HL-60 (cell line): ENCODE results near the gene SYNRG.

Experiments used
- DNase-seq, 2 experiments: peaks; one replicate each; pipeline ENCODE4 v3.0.0-alpha.2; 2010 to 2020; ENCODE audit warnings: low read depth in 1 of 2, low spot score in 1 of 2
- H3K27ac ChIP-seq: fragments of 250-450 bp; sonication (Bioruptor Pico); replicated peaks from 2 replicates; pipeline ENCODE4 v1.5.1; 2020; ENCODE audit warnings: mild to moderate bottlenecking, moderate library complexity
- H3K27me3 ChIP-seq: fragments of 250-450 bp; sonication (Bioruptor Pico); 2 replicates; pipeline ENCODE4 v1.5.1; 2021; ENCODE audit warnings: mild to moderate bottlenecking, moderate library complexity; ENCODE audit not compliant: insufficient read depth, poor library complexity, severe bottlenecking
- H3K4me3 ChIP-seq: replicated peaks from 2 replicates; pipeline ENCODE4 v1.5.1; 2011; ENCODE audit warnings: mild to moderate bottlenecking, control low read depth, low read length; ENCODE audit not compliant: insufficient read depth
- GABPA ChIP-seq: IDR thresholded peaks from 2 replicates; pipeline ENCODE4 v1.6.1; 2012; ENCODE audit warnings: low read depth
- POLR2AphosphoS5 ChIP-seq: IDR thresholded peaks from 2 replicates; pipeline ENCODE4 v1.6.1; 2012; ENCODE audit warnings: low read depth
- SPI1 ChIP-seq: IDR thresholded peaks from 2 replicates; pipeline ENCODE4 v1.6.1; 2012; ENCODE audit warnings: low read depth, mild to moderate bottlenecking, borderline replicate concordance
- TF ChIP-seq, protein P1 (sequence below): IDR thresholded peaks from 2 replicates; pipeline ENCODE4 v1.6.1; 2012; ENCODE audit warnings: low read depth; ENCODE audit not compliant: insufficient replicate concordance
- TF ChIP-seq, protein P2 (sequence below): IDR thresholded peaks from one replicate; pipeline ENCODE4 v1.5.1; 2011; ENCODE audit warnings: low read length, control low read depth, inconsistent platforms; ENCODE audit not compliant: insufficient read depth

The SYNRG gene

DNA sequence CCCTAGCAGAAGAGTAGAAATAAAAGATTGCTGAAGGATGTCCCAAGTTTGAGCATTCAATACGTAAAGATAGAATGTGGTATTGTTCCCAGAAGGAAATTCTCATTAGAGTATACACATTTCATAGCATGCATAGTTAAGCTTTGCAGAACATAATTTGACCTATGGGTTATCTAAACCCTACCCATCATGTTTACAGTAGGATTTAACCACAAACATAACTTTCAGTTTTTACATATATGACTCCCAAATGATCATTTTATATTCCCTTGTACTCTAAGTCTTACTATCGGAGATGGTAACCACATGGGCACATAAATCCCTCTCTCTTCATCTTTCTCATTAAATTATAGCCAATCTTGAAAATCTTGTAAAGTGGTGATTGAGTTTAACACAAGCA, 50.9 kb downstream of the SYNRG start:
- no peak overlapping the region for H3K4me3 ChIP-seq
- no peaks in the 10 kb centered on the region for H3K27me3 ChIP-seq
- no peak overlapping the region for H3K27ac ChIP-seq
- DNase-seq = no peak
- no peak for TF ChIP-seq POLR2AphosphoS5
- no peak for TF ChIP-seq SPI1
- TF ChIP-seq, protein P1, sequence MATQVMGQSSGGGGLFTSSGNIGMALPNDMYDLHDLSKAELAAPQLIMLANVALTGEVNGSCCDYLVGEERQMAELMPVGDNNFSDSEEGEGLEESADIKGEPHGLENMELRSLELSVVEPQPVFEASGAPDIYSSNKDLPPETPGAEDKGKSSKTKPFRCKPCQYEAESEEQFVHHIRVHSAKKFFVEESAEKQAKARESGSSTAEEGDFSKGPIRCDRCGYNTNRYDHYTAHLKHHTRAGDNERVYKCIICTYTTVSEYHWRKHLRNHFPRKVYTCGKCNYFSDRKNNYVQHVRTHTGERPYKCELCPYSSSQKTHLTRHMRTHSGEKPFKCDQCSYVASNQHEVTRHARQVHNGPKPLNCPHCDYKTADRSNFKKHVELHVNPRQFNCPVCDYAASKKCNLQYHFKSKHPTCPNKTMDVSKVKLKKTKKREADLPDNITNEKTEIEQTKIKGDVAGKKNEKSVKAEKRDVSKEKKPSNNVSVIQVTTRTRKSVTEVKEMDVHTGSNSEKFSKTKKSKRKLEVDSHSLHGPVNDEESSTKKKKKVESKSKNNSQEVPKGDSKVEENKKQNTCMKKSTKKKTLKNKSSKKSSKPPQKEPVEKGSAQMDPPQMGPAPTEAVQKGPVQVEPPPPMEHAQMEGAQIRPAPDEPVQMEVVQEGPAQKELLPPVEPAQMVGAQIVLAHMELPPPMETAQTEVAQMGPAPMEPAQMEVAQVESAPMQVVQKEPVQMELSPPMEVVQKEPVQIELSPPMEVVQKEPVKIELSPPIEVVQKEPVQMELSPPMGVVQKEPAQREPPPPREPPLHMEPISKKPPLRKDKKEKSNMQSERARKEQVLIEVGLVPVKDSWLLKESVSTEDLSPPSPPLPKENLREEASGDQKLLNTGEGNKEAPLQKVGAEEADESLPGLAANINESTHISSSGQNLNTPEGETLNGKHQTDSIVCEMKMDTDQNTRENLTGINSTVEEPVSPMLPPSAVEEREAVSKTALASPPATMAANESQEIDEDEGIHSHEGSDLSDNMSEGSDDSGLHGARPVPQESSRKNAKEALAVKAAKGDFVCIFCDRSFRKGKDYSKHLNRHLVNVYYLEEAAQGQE = no peak
- TF ChIP-seq, protein P2, sequence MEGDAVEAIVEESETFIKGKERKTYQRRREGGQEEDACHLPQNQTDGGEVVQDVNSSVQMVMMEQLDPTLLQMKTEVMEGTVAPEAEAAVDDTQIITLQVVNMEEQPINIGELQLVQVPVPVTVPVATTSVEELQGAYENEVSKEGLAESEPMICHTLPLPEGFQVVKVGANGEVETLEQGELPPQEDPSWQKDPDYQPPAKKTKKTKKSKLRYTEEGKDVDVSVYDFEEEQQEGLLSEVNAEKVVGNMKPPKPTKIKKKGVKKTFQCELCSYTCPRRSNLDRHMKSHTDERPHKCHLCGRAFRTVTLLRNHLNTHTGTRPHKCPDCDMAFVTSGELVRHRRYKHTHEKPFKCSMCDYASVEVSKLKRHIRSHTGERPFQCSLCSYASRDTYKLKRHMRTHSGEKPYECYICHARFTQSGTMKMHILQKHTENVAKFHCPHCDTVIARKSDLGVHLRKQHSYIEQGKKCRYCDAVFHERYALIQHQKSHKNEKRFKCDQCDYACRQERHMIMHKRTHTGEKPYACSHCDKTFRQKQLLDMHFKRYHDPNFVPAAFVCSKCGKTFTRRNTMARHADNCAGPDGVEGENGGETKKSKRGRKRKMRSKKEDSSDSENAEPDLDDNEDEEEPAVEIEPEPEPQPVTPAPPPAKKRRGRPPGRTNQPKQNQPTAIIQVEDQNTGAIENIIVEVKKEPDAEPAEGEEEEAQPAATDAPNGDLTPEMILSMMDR = no peak
- TF ChIP-seq GABPA = no peak

DNA sequence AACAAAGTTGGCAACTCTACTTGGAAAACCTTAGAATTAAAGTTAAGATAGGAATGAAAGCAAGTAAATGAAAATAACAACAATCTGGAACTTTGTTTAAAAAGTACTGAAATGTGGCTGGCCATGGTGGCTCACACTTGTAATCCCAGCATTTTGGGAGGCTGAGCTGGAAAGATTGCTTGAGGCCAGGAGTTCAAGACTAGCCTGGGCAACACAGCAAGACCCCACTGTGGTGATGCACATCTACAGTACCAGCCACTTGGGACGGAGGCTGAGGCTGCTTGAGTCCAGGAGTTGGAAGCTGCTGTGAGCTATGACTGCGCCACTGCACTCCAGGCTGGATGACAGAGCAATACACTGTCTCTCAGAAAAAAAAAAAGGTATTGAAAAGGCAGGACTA, 51.7 kb downstream of the SYNRG start:
- Histone ChIP-seq H3K4me3 (no peak overlapping the region), H3K27ac (no peak overlapping the region), H3K27me3 (no peaks in the 10 kb centered on the region)
- TF ChIP-seq GABPA (no peak), SPI1 (no peak), POLR2AphosphoS5 (no peak)
- TF ChIP-seq, protein P1 = no peak
- TF ChIP-seq, protein P2 = no peak
- no peak for DNase-seq

DNA sequence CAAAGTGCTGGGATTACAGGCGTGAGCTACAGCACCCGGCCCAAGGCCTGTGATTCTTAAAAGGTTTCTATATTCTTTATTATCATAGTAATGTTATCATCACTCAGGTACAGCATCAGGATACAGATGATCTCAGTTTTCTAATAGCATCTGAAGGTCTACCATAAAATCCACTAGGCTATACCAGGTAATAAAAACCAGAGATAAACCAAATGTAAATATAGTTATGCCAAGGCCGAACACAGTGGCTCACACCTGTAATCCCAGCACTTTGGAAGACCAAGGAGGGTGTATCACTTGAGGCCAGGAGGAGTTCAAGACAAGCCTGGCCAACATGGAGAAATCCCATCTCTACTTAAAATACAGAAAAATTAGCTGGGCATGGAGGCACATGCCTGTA, 53.8 kb downstream of the SYNRG start:
- H3K27me3 ChIP-seq = no peaks in the 10 kb centered on the region
- no peak for DNase-seq
- TF ChIP-seq SPI1 = no peak
- no peak for TF ChIP-seq GABPA
- TF ChIP-seq, protein P2 = no peak
- TF ChIP-seq, protein P1 = no peak
- TF ChIP-seq POLR2AphosphoS5 = no peak

More for the DNA sequence above, 53.8 kb downstream of the SYNRG start:
- H3K4me3 ChIP-seq = no peak overlapping the region
- H3K27ac ChIP-seq = no peak overlapping the region
